Left hindlimb (tissue), 1 donor: ENCODE data around the gene SF3B6.
"Not testable (repeated sequence)": the region's sequence is repeated elsewhere in the genome, so short reads cannot be mapped to it uniquely, and the experiment has no call there.

Source experiments
- DNase-seq: peaks from one replicate; pipeline ENCODE4 v3.0.0-alpha.2; 2018

The SF3B6 gene

GRCh38 chr2:24075915-24076848, at the start of gene SF3B6:
Gene SF3B6, minus strand, starts transcription at chr2:24076326. Its CDS starts 97 bp downstream, at chr2:24076229.
- peak; percentile 98 for DNase-seq

DNA sequence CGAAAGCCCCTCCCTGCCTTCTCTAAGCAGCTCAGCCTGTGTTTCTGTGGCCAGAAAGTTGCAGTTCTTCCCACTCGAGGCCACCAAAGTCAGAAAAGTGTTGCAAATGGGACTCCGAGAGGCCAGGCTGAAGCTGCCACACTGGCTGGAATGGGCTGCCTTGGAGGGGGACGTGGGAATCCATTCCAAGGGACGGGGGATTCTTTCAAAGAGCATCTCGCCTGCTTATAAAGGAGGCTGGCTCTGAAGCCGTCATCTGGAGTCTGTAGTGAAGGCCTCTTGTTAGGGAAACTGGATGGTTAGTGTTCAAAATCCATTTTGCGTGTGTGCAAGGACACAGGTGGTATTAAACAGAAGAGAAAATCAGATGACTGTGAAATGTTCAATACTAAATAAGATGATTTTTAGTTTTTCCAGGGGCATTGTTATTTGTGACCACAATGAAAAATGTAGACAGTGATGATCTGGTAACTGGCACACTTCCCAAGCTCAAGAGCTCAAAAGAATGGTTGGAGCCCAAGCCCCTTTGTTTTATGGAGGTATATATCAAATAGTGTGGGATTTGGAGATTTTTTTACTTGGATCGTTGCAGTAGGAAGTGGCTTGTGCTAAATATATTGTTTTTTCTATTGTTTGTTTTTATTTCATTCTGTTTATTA, 47.9 kb upstream of the SF3B6 start:
- DNase-seq = no peak

DNA sequence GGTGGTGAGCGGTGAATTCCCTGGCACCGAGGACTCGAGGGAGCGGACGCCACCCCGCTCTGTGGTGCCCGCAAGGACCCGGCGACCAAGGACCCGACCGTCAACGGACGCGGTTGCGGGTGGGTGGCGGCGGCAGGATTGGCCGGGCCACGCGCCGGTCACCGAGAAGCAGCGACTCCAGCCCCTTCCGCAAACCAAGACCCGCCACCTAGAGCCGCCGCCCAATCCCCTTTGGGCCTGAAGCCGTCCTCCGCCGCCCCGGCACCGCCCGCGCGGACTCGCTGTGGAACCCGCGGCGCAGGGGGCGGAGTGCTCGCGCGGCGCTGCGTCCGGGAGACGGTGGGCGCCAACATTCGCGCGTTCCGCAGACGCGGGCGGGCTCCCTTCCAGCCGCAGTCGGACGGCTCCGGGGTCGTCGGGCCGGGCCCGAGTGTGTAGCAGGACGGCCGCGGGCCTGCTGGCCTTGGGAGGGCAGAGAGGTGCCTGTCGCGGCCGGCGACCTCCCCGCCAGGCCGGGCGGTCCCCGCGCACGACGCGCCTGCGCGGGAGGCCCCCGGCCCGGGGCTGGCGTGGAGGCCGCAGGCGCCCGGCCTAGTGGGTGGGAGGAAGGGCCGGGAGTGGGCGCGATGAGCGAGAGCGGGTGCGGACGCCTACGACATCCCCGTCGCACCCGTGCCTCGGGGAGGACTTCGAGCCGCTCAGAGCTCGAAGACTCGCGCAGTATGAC, 47.2 kb upstream of the SF3B6 start, which contains the start of the genes FAM228B and PFN4:
TSS of gene FAM228B (plus strand) at position 275 of the 727 bp plus-strand sequence. CDS start 893 bp downstream, outside the sequence.
TSS of gene PFN4 (minus strand) at position 140 of the 727 bp plus-strand sequence. CDS start 799 bp downstream, outside the sequence.
- peak; percentile 89 for DNase-seq

DNA sequence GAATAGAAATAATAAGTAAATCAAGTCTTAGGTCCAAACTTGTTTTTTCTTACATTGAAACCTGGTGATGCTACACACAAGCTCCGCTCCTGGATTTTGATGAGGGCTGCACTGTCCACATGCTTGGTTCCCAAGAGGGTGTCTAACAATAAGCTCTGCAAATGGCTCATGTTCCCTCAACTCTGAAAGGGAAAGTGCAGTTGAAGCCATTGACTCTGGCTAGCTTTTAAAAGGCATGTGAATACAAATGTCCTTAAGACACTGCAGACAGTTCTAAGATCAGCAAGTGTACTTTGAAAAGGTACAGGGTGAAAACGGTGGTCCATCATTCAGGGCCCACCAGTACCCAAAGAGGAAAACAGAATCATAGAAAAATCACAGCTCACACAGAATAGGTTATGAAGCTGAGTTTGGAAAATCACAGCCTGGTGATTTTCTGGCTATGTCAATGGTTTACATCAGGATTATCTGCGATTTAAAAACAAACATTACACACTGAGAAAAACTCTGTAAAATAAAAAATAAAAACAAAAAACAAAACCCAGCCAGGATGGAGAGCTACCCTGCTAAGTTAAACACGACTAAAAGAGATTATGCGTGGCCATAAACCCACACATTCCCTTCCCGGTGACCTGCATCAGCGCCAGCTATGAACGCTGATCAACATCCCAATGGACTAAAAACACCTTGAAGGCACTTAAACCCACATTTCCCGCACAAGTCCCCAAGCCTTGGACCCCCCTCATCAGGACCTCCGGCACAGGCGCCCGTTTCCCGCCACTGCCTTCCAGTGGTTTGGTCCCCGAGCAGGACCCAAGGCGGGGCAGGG, 46.5 kb upstream of the SF3B6 start:
- no peak for DNase-seq

GRCh38 chr2:24121469-24121868, 45.3 kb upstream of the SF3B6 start:
- DNase-seq = peak; percentile 82

- DNase-seq = peak; percentile 81
Measured at GRCh38 chr2:24121066-24121465, 44.9 kb upstream of the SF3B6 start.

DNA sequence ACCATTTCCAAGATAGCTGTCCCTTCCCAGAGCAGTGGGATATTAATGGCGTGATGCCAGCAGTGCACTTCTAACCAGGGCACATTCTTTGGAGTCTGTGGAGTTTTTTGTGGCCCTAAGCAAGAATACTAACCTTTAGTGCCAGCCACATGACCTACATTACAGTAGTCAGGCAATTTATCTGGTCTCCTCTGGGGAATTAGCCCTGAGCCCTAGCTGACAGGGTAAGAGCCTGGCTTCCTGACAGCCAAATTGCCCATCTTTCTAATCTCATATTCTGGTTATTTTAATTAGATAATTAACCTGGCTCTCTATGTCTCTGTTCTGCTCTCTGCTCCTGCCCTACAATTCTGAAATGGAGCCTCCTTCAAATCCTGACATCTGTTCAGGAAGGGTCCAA, 41.8 kb upstream of the SF3B6 start:
- DNase-seq = no peak

DNA sequence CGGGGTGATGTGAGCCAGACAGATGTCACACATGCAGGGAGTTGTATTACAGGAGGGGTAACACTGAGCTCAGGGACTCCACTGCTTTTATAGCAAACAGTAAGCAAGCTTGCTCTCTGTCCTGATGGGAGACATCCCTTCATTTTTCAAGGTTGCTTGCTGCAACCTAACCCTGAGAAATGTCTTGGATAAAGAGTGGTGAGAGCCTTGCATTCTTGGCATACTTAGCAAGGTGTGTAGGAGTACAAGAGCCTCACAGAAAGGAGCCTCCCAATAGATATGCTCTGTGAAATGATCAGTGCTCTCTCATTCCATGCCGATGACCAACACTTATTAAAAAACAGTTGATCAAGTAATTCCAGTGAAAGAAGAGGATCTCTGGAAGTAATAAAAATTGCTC, 38.9 kb upstream of the SF3B6 start:
- DNase-seq = no peak

DNA sequence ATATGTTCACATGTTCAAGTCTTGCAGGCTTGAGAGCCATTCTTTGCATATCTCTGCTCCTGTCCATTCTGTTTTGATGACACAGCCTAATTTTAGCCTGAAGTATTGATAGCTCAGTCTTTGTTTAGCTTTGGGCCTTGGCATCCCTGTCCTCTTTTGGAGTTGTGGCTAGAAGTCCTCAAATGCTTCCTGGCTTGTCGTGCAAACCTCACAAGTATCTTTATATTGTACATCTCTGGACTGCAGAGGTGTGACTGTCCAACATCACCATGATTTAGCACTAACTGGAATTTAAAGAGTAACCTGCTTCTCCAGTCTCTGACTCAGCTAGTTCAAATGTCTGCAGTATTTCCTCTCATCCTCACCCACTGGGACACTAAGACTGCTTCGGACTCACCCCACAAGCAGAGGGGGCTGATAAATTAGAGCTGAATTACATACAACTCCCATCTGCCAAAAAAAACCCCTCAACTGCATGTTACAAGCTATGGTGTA, 35.3 kb upstream of the SF3B6 start:
- no peak for DNase-seq

DNA sequence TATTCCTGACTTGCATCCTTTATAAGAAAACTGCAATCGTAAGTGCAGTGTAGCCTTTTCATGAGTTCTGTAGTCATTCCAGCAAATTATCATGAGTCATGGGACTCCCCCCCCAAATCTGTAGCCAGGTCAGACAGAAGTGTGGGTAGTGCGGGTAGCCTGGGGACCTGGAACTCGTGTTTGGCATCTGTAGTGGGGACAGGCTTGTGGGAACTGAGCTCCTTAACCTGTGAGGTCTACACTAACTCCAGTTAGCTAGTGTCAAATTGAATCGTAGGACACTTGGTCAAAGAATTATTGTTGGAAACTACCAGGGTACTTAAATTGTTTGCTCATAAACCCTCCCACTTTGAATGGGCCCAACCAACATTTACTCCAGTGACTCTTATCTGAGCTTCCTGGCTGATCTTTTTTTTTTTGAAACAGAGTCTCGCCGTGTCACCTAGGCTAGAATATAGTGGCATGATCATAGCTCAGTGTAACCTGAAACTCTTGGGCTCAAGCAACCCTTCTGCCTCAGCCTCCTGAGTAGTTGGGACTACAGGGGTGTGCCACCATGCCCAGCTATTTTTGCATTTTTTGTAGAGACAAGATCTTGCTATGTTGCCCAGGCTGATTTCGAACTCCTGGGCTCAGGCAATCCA, 34.7 kb upstream of the SF3B6 start:
- no peak for DNase-seq

DNA sequence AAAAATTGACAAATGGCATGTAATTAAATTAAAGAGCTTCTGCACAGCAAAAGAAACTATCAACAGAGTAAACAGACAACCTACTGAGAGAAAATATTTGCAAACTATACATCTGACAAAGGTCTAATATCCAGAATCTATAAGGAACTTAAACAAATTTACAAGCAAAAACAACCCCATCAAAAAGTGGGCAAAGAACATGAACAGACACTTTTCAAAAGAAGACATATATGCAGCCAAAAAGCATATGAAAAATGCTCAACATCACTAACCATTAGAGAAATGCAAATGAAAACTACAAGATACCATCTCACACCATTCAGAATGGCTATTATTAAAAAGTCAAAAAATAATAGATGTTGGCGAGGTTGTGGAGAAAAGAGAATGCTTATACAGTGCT, 33.3 kb upstream of the SF3B6 start:
- not testable (repeated sequence) for DNase-seq

GRCh38 chr2:24107336-24107735, 31.2 kb upstream of the SF3B6 start:
- DNase-seq = no peak

DNA sequence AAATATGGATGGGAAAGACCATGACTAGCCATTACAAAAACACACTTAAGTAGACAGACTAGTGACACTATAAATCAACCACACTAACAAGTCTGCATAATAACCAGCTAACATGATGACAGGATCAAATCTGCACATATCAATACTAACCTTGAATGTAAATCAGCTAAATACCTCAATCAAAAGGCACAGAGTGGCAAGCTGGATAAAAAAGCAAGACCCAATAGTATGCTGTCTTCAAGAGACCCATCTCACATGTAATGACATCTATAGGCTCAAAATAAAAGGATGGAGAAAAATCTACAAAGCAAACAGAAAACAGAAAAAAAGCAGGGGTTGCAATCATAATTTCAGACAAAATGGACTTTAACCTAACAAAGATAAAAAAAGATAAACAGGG, 30.7 kb upstream of the SF3B6 start:
- no peak for DNase-seq

DNA sequence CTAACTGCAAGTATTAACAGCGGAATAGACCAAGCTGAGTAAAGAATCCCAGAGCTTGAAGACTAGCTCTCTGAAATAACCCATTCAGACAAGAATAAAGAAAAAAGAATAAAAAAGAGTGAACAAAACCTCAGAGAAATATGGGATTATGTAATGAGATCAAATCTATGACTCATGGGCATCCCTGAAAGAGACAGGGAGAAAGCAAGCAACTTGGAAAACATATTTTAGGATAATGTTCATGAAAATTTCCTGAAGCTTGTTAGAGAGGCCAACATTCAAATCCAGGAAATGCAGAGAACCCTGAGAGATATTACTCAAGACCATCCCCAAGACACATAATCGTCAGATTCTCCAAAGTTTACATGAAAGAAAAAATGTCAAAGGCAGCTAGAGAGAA, 29.7 kb upstream of the SF3B6 start:
- DNase-seq = no peak

GRCh38 chr2:24104906-24105305, 28.8 kb upstream of the SF3B6 start:
- DNase-seq = no peak

DNA sequence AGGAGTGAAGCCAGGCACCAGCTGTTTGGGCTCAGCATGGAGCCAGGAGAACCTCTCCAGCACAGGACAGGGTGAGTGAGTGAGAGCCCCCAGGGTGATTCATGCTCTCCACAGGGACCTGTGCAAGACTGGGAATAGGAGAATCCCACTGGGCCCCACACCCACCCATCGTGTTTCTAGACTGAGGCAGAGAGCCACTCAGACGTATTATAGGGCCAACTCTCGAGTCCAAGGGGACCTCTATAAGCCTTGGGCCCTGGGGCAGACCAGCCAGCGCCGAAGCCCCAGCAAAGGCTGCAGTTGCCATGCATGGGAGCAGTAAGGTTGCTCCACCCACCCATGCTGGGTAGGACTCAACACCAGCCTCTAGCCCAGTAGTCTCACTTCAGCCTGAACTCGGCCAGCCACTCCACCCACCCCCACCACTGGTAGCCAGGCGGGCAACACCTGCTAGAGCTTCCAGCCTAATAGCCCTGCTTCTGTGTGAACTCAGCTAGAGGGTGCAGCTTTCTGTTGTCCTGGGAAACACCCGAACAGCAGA, 28.1 kb upstream of the SF3B6 start:
- no peak for DNase-seq

- no peak for DNase-seq
Measured at GRCh38 chr2:24102677-24103076, 26.6 kb upstream of the SF3B6 start.

DNA sequence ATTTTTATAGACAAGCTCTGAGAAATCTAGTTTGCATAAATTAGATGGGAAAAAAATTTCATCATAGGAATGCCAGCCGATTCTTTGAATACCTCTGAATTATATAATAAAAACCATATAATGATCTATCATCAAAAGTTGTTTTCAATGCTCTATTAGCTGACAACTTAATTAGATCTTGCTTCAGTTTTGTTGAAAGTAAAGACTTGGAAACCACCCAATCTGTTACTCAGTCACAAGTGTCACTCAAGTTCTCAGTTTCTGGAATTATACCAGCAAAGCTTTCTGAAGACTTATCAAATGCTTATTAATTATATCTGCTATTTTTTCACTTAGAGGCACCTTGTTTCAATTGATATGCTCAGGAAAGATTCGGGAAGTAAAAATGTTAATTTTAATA, 25.9 kb upstream of the SF3B6 start:
- DNase-seq = no peak

- DNase-seq = not testable (repeated sequence)
Measured at GRCh38 chr2:24100732-24101131, 24.6 kb upstream of the SF3B6 start.

GRCh38 chr2:24095171-24095677, 19.1 kb upstream of the SF3B6 start:
- not testable (repeated sequence) for DNase-seq

GRCh38 chr2:24093270-24093669, 17.1 kb upstream of the SF3B6 start:
- DNase-seq = not testable (repeated sequence)
